Stimulated activated CD4-positive, alpha-beta T cell treated with anti-CD3 and anti-CD28 coated beads, Interleukin-2, amount 100 ng/mL, for 4 hours (primary cell): ENCODE data around the gene SSRP1.

Source experiments
- DNase-seq: peaks from one replicate; pipeline ENCODE4 v3.0.0-alpha.2; 2020; ENCODE audit warnings: low read depth

The SSRP1 gene

GRCh38 chr11:57359896-57360690 lies 24.4 kb upstream of the SSRP1 start:
- DNase-seq: no peak

DNA sequence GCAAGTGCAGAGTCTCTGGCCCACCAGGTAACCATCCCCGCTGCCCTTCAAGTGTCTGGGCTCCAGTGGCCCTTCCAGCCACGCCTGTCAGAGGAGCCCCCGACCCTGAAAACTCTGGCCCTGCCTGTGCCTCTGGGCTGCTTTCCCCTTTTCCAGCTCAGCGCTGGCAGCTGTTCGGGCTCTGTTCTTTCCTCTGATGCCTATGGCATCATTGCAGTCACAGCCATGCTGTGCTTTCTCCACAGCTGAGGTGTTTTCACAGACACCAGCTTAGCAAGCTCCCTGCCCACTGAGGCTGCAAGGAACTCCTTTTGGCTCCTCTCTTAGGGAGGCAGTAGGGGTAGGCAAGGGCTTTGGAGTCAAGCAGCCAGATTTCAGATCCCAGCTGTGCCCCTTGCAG lies 23.7 kb upstream of the SSRP1 start:
- no peak for DNase-seq

DNA sequence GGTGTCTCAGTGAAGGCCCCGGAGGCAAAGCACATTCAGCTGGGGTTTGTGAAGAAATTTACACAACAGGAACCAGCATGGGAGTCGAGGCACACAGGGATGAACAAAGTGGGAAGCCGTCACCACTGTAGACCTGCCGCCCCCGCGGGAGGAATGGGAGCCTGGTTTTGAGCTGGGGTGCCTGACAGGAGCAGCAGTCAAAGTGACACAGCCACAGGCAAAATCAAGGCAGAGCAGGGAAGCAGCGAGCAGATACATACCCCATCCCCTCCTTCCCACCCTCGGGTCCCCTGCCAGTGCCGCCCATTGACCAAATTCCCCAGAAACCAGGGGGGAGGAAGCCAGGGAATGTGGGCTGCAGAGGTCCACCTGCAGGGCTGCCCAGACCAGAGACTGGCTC lies 23.3 kb upstream of the SSRP1 start:
- no peak for DNase-seq

- no peak for DNase-seq
These were observed 22.9 kb upstream of the SSRP1 start for GRCh38 chr11:57358543-57358961.

GRCh38 chr11:57357856-57358255 lies 22.2 kb upstream of the SSRP1 start:
- DNase-seq: no peak

GRCh38 chr11:57357310-57357709 lies 21.6 kb upstream of the SSRP1 start:
- no peak for DNase-seq

- DNase-seq: no peak
These were observed 20.6 kb upstream of the SSRP1 start for GRCh38 chr11:57356268-57356667.

GRCh38 chr11:57354699-57355098 lies 19.0 kb upstream of the SSRP1 start:
- DNase-seq: no peak

- DNase-seq: no peak
These were observed 18.2 kb upstream of the SSRP1 start for GRCh38 chr11:57353852-57354251.

DNA sequence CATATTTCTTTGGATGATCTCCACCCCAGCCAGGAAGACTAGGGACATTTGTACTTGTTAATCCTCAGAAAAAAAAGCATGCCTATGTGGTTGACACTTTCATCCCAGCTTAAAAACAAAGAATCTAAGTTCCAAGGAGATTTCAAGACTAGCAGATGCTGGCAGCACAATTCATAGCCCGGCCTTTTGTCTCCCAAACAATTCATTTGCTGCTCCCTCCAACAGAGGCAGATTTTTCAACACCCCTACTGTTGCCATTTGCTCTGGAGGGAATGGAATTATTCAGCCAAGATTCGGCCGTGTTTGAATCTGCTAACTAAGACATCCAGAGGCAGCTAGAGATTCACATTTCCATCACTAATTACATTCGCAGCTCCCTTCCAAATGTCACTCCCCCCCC lies 17.8 kb upstream of the SSRP1 start:
- no peak for DNase-seq

DNA sequence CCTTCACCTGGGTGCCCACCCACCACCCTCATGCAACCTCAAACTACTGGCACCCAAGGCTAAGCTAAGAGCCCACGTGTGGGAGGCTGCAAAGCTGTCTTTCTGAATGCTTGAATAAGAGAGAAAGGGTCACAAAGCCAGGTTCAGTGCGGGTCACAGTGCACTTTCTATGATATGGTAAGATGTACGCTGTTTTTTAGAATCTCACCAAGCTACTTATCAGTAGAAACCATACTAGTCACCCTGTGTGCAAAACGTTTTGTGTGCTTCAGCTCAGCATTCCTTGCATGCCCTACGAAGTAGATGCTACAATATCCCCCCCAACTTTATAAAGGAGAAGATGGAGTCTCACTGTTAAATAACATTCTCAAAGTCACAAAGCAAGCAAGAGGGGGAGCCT lies 17.3 kb upstream of the SSRP1 start:
- DNase-seq: no peak

- peak; percentile 32 for DNase-seq
These were observed 14.0 kb upstream of the SSRP1 start for GRCh38 chr11:57349491-57350274.

GRCh38 chr11:57348636-57349313 lies 13.1 kb upstream of the SSRP1 start:
- DNase-seq: no peak

- DNase-seq: no peak
These were observed 12.4 kb upstream of the SSRP1 start for GRCh38 chr11:57348052-57348451.

DNA sequence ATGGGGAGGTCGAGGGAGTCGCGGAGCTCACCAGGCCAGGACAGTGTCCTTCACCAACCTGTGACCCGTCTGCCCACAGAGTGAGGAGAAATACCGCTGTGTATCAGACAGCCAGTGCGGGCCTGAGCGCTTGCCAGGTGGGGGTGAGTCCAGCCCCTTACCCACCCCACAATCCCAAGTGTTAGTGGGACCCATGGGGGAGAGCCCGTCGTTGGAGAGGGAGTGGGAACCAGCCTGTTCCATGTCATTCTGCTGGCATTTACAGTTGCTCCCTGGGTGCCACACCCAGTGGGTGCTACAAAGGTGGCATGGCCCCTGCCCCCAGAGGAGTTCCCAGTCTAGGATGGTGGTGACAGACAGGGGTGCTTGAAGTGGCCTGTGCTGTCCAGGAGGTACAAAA lies 11.6 kb upstream of the SSRP1 start:
- no peak for DNase-seq

- DNase-seq: peak; percentile 66
These were observed 10.0 kb upstream of the SSRP1 start for GRCh38 chr11:57345555-57346211.

- no peak for DNase-seq
These were observed 9.1 kb upstream of the SSRP1 start for GRCh38 chr11:57344826-57345225.

- no peak for DNase-seq
These were observed 8.1 kb upstream of the SSRP1 start for GRCh38 chr11:57343825-57344224.

DNA sequence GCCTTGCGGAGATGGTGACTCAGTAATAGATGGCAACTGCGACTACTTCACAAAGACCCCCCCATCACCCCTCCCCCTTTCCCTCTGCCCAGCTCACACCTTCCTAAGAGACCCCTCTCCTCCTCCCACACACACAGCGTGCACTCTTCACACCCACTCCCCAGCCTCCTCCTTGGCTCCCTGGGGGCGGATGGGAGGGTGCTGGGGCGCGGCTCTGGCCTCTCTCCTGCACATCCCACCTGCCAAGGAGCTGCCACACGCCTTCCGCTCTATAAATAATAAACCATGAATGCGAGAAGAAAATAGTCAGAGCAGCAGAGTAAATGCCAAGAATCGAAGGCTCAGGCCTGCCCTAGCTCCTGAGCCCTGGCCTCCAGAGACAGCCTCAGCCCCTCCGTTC lies 7.0 kb upstream of the SSRP1 start:
- DNase-seq: no peak

DNA sequence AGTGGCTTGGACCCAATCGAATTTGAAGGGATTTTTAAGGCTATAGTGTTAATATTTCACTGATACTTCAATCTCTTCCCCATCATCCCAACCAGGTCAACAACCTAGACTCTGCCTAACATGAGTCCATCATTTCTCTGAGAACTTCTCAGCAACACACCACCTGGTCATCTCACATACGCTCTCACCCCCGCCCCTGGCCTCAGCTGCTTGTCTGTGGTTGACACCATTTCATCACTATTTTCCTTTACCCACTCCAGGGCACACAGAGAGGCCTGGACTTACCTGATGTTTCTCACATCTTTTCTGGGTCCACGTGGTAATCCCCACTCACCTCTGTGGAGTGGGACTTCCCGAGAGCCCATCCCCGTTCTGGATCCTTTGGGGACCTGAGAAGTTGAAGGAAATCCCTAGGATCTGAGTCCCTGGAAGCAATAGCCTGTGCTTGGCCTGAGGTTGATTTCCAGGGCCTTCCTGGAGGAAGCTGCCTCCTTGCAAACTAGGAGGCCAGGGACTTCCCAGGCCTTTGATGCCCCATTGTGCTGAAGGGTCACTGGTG lies 5.6 kb upstream of the SSRP1 start:
- no peak for DNase-seq

DNA sequence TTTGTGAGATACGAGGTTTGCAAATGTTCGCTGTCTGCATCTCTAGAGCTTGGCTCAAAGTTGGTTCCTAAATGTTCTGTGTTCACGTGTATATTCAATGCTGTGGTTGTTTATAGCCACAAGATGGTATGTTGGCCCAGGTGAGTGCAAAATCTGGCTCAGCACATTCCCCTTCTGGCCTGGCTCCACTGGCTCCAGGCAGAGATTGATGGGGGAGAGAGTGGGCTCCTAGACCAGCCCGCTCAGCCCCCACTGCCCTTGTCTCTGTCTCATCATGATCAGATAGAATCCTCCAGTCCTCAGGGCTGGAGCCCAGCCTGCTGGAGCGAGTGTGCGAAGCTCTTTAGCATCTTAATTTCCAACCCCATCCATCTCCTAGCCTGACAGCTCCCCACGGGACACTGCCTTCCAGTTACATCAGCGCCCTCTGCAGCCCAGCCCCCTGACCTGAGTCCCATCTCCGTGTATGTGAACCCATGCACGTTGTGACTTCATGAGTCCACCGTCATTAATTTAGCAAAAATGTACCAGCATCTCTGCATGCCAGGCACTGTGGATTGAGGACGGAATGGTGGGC lies 4.4 kb upstream of the SSRP1 start:
- DNase-seq: no peak

DNA sequence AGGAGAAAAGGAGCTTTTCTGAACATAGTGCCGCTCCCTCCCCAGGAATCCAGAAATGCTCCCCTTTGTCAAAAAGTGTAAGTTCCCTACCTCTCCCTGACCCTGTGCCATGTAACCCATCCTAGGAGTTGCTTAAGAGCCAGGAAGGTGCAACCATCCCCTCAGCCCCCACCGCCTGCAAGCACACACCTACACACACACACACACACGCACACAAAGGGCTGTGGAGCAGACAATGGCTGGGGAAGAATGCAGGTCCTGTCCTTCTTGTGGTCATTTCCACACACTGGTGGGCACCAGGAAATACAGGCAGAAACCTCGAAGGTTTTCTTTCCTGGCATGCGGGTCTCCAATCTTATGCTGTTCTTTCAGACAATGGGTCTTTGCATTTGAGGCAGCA lies 3.6 kb upstream of the SSRP1 start:
- no peak for DNase-seq
